Measurements from ENCODE around the gene PITPNB.

DNA sequence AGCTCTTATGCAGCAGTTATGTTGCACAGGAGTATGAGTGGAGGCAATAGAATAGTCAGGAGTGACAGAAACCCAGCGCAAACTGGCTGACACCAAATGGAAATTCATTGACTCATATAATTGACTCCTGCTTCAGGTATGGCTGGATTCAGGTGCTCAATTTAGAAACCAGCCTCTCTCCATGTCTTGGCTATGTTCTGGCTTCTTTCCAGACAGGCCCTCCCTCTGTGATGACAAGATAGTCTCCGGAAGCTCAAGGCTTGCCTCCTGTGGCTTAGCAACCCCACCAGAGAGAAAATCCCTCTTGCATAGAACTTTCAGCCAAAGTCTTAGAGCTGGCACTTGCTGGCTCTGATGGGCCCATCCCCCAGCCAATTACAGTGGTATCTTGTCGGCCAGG, 89.4 kb downstream of the PITPNB start:
- TF ChIP-seq POLR2AphosphoS5 (IDR thresholded peaks at IDR 0.05; ENCODE audit: low read depth, low read length) (no peak), POLR2A (IDR thresholded peaks at IDR 0.05; ENCODE audit: low read depth, low read length) (no peak)
